Choroid plexus epithelial cell (primary cell): ENCODE results near the gene S100A13.

Experiments
- DNase-seq: peaks from one replicate; pipeline ENCODE4 v3.0.0-alpha.2; 2010; ENCODE audit warnings: low read depth
- H3K4me3 ChIP-seq: 2 replicates; pipeline ENCODE4 v1.5.1; 2011; ENCODE audit warnings: low read depth, mild to moderate bottlenecking, control low read depth, low read length, moderate library complexity
- CTCF ChIP-seq: conservative IDR thresholded peaks from 2 replicates; pipeline ENCODE4 v1.5.1; 2011; ENCODE audit warnings: low read depth, mild to moderate bottlenecking, control low read depth, inconsistent platforms, low read length, moderate library complexity

S100A13 gene

GRCh38 chr1:153631047-153632022 is 4.0 kb upstream of the S100A13 start:
- DNase-seq, result no peak
- no peak for TF ChIP-seq CTCF
- H3K4me3 ChIP-seq, result no peak overlapping the region

GRCh38 chr1:153630384-153630783 is 3.1 kb upstream of the S100A13 start:
- TF ChIP-seq CTCF, result no peak
- H3K4me3 ChIP-seq, result no peak overlapping the region
- no peak for DNase-seq

- no peak for DNase-seq
- no peak for TF ChIP-seq CTCF
- no peak overlapping the region for H3K4me3 ChIP-seq
Observed at GRCh38 chr1:153629971-153630370, 2.7 kb upstream of the S100A13 start.

GRCh38 chr1:153629343-153629665 is 2.0 kb upstream of the S100A13 start:
- no peak for TF ChIP-seq CTCF
- no peak overlapping the region for H3K4me3 ChIP-seq
- DNase-seq, result no peak

GRCh38 chr1:153628638-153629342 is 1.5 kb upstream of the S100A13 start:
- no peak for DNase-seq
- TF ChIP-seq CTCF, result no peak
- no peak overlapping the region for H3K4me3 ChIP-seq

GRCh38 chr1:153627715-153628626 is 666 bp upstream of the S100A13 start, which contains the start of gene S100A1:
S100A1 (plus strand) TSS chr1:153628434; CDS start chr1:153630522, 2,088 bp downstream.
- DNase-seq, result no peak
- TF ChIP-seq CTCF, result no peak
- peak within 1 kb of the TSS; percentile 74 for H3K4me3 ChIP-seq
